Measurements from ENCODE around the gene THBS4. TPM values are rescaled to one million over a fixed set of nuclear protein-coding genes. Genes with fewer than 3 reads are reported as not detected.
A peak's percentile ranks its signal among the peaks of the same experiment; 100 is the strongest.

The THBS4 gene
- polyA plus RNA-seq, 1 donor: 17.7 TPM

DNA sequence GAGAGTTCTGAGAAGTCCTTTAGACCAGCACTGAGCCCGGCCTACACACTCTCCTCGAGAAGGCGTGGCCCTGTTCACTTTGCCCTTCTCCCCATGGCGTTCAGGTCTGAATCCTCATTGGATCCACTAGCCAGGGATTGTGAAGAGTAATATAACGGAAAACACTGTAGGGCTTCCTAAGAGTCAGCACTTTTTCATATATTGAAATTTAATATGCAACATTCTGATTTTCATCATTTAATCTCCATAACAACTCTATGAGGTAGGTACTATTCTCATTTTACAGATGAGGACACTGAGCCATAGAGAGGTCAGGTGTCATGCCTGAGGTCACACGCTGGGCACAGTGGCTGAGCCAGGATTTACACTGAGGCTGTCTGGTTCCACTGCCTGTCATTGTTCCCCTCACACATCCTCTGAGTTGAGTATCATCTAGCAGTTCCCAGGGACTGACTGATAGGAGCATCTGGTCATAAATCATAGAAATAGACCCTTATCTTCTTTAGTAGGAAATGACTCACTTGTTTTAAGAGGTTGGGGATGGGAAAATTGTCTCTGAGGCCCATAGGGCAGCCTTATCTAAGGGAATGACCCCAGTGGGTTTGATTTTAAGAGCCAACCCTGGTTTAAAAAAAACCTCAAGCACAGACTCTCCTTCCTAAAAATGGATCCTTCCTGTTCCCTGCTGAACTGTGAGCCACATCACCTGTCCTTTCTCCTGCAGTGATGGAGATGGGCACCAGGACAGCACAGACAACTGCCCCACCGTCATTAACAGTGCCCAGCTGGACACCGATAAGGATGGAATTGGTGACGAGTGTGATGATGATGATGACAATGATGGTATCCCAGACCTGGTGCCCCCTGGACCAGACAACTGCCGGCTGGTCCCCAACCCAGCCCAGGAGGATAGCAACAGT is 41.2 kb downstream of the THBS4 start:
- no peak for DNase-seq

DNA sequence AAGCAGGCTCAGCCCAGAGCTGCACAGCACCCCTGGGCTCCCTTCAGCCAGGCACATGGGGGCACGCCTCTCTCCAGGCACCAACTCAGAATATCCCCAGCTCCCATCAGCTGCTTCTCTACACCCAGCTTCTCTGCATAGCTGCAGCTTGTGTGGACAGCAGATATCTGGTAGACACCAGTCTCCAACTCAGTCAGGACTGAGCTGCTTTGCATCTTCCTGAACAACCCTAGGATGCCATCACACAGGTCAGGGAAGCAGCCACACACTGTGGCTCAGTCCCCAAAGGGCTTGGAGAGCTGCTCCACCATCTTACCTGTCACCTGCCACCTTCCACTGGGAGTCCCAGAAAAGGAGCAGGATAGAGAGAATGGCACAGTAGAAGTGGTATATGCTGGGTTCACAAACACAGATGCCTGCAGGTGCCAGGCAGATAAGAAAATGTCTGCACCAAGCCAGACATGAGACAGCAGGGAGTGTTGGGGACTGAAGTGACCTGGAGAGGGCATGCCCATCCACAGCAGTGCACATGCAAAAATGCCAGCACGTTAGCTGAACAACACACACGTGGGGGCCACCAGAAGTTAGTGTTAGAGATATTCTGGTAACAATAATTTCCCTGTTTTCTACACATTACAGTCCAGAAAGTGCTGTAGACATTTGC is 42.0 kb downstream of the THBS4 start:
- no peak for DNase-seq

DNA sequence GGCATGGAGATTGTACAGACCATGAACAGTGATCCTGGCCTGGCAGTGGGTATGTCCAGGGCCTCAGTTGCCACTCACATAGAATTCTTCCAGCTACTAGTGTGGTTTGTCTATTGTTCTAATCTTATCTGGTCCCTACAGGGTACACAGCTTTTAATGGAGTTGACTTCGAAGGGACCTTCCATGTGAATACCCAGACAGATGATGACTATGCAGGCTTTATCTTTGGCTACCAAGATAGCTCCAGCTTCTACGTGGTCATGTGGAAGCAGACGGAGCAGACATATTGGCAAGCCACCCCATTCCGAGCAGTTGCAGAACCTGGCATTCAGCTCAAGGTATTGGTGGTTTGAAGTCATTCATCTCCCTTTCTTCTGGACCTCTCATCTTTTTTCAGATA is 43.8 kb downstream of the THBS4 start:
- no peak for DNase-seq

DNA sequence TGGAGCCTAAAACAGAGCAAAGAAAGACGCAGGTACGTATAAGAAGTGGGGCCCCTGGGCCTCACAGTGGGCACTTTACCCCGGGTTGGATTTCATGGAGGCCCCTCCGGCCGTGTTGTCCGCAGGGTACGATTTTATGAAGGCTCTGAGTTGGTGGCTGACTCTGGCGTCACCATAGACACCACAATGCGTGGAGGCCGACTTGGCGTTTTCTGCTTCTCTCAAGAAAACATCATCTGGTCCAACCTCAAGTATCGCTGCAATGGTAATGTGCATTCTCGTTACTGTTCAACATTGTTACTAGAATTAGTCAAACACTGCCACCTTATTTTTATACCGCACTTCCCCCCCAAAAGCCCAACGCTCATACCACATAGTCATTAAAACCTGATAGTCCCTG is 47.1 kb downstream of the THBS4 start:
- no peak for DNase-seq

DNA sequence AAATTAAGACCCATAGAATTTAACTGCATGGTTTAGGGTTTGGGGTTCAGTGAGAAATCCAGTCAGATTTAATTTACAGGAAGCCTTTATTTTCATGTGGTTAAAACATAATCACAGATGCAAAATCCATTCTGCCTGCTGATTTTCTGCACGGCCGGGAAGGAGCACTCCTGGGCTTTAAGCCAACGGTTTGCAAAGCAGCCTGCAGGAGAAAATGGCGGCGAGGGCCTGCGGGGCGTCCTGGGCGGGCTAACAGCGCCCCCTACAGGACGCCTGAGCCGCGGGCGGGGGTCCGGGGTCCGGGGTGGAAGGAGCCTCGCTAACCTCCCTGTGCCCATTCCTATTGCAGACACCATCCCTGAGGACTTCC is 47.6 kb downstream of the THBS4 start:
- peak; percentile 78 for DNase-seq

DNA sequence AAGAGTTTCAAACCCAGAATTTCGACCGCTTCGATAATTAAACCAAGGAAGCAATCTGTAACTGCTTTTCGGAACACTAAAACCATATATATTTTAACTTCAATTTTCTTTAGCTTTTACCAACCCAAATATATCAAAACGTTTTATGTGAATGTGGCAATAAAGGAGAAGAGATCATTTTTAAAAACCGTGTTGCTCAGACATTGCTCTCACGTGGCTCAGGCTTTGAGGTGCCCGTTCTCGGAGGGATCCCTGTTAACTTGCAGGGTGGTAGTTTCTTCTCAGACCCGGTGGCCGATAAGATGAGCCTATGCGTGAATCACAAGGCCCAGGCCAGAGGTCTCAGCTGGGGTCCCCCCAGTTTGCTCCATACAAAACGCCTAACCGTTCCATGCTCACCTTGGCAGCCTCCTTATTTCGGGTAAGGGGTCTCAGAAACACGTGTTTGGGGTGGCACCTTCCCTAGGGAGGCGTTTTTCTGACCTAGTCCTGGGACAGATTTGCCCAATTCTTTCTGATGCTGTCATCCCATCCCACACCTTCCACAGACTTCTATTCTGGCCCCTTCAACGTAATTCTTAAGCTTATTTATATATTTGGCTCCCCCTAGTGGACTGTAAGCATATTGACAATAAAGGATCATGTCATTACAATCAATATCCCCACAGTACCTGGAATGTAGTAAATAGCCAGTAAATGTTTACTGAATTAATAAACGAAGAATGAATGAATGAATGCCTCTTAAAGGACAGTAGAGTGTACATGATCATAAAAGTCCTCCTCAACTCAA is 48.1 kb downstream of the THBS4 start:
- DNase-seq: peak; percentile 61

DNA sequence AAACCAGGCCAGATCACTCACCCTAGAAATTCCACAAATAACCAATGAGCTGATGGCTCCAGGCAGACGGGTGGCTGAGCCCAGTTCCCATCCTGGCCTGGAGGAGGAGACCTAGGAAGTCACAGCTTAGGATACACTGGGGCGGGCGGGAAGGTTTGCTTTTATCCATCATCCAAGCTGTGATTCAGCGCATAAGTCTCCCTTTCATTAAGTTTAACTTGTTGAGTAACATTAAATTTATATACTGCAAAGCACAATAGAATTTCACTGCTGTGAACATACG is 55.7 kb downstream of the THBS4 start:
- DNase-seq: no peak

DNA sequence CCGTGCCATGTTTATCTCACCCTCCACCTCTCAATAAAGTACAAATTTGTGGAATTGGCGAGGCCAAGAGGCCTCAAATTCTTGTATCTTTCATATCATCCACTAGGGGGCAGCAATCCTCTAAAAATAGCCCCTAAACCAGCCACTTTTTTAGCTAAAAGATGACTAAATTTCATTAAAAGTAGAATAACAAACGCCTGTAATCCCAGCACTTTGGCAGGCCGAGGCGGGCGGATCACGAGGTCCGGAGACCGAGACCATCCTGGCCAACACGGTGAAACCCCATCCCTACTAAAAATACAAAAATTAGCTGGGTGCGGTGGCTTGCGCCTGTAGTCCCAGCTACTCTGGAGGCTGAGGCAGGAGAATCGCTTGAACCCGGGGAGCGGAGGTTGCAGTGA is 56.6 kb downstream of the THBS4 start:
- DNase-seq: peak; percentile 68

DNA sequence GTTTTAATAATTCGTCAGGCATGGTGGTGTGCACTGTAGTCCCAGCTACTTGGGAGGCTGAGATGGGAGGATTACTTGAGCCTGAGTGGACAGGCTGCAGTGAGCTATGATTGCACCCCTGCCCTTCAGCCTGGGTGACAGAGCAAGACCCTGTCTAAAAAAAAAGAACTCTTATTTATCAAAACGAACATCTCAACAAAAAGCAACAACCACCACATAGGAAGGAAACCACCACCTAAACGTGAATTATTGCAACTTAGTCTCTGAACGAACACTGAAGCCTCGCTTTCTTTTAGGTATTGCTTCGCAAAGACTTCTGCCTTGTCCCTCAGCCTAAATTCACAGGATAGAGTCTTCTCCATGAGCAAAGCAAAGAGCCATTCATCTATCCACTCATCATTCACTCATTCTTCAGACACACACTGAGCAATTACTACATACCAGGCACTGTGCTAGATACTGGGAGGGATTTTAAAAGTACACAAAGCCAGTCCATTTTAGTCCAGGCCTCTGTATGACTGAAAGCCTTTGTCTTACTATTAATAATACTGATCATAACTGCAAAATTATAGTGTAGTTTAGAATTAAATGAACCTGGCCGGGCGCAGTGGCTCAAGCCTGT is 57.4 kb downstream of the THBS4 start:
- no peak for DNase-seq

DNA sequence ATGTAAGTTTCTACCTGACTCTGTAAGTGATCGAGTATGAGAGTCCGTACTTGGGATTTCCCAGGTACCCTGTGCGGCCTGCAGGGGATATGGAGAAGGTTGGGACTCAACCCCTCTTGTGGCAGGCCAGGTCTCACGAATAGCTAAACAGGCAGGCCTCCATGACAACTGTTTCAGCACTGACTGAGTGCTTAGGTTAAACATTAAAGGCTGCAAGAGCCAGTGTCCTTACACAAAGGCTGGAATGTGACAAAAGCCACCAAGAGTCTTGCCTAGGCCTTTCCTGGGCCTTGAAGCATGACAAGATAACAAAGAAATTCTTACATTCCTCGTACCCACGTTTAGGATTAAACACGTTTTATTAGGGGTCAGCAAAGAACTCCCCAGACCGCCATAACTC is 58.6 kb downstream of the THBS4 start:
- DNase-seq: peak; percentile 60

DNA sequence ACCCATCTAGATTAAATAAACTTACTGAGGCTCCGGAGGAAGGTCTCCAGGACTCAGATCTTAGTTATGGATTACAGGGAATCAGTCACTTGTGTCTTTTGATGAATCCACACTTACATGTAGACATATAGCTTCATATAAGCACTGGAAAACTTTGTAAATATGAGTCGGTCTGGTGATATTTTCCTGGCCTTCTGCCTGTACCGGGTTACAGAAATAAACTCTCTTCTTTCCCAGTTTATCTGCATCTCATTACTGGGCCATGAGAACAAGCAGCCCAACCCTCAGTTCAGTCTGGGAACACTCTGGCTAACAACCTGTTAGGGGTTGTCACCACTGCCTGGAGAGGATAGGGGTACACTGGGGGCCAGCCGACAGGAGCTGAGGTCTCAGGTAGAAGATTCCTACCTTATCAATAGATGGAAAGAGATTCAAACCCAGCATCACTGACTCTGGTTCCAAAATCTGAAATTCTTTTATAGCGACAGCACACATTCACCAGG is 59.1 kb downstream of the THBS4 start:
- DNase-seq: no peak

DNA sequence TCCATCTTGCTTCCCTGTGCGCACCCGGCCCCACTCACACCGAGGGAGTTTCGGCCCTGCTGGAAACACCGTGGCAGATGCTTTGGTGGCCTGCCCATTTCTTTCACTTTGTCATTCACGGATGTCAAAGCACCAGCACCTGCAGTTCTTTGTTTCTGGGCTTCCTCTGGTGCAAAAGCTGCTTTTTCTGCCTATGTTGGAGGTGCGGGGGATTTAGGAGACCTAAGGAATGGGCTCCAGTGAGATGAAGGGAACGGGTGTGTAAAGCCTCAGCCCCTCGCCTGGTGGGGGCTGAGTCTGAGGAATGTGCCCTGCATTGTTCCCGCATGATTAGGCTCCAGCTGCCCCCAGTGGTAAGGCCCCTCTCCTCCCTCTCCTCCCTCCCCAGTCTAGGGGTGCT is 62.3 kb downstream of the THBS4 start:
- no peak for DNase-seq

DNA sequence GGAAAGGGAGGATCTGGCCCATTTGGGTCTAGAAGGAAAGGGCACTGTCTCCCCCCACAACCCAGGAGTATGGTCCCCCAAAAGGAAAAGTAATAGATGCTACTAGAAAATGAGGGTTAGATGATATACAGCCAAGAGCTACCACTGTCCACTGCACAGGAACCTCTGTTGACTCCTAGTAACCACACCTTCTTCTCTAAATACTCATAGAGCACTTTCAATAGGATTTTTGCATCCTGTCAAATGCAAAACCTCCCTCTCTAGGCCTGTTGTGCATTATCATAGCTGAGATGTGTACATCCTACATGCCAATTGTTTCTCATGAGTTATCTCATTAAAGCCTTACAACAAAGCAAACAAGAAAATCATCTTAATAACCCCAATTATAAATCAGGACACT is 66.8 kb downstream of the THBS4 start:
- DNase-seq: no peak

DNA sequence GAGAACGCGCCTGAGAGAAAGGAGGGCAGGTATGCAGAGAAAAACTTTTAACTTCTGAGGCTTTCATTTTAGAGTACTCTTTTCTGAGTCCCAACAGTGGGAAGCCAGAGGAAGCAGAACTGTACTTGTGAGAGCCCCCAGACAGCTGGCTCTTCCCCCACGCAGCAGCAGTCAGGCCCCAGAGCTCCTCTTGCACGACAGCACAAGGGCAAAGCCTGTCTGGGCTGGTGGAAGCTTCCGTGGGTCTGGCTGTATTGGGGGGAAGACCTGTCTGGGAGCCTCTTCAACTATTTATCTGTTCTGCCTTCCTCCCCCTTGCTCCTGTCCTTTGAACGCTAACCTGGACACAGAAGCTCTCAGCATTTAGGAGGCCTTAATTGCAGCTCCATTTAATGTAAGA is 68.2 kb downstream of the THBS4 start:
- DNase-seq: no peak

DNA sequence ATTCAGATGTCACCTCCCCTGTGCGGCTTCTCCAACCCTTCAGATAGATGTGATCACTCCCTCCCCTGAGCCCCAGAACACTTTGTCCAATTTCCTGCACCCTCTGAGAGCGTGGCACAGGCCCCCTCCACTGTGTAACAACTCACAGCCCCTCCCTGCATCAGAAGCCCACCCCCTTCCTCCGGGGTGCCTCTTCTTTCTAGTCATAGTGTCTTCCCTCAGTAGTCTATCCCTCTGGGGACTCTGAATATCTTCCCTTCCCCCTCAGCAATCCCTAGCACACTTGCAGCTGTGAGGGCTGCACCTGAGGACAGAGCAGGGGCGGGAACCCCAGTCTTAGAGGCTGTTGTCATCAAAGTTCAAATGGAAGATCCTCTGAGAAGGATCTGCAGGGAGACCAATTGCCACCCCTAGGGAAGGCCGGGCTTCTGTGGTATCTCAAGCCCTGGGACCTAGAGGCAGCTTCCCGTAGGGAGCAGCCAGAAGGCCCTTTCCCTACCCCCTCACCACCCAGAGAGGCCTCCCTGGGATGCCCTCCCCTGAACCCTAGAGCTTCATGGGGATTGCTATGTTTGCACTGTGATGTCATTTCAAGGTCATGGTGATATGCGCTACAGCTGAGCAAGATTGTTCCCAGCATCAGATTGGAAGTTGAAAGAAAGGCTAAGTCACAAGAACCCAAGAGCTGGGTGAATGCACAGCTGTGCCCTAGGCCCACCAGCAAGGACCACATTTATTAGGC is 70.7 kb downstream of the THBS4 start:
- no peak for DNase-seq

DNA sequence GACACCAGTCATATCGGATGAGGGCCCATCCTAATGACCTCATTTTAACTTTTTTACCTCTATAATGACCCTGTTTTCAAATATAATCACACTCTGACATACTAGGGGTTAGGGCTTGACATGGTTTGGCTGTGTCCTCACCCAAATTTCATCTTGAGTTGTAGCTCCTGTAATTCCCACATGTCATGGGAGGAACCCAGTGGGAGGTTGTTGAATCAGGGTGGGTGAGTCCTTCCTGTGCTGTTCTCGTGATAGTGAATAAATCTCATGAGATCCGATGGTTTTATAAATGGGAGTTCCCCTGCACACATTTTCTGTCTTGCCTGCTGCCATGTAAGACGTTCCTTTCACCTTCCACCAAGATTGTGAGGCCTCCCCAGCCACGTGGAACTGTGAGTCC is 71.8 kb downstream of the THBS4 start:
- no peak for DNase-seq

DNA sequence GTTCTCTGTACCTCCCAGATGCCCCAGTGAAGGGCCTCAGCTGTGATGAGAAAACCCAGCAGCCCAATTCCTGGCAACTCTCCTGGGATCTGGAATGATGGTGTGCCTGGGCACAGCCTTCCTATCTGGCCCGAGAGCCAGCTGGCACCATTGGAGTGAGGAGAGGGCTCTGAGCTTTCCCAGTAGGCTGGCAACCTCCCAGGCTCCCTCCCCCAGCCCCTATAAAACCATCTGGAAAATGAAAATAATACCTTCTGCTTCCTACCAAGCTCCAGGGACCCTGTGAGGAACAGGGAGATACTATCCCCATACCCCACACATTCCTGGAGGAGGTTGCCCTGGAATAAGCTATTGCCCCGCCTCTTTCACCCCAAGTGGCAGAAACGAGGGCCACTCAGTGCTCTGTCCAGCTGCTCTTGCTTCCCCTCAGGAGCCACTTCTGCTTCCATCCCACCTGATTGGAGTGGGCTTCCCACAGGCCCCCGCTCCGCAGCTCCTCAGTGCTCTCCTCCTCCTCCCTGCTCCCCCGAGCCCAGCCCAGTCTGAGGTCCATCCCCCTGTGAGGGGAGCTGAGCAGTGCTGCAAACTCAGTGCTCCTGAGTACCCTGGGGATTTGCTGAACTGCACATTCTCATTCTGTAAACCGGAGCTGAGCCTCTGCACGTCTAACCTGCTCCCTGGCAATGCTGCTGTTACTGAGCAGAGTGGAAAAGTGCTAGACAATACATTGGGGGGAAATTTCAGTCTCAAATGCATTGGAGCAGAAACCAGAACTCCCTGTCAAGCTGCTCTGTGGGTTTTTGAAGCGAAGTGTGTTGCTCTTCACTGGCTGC is 74.7 kb downstream of the THBS4 start:
- DNase-seq: no peak

DNA sequence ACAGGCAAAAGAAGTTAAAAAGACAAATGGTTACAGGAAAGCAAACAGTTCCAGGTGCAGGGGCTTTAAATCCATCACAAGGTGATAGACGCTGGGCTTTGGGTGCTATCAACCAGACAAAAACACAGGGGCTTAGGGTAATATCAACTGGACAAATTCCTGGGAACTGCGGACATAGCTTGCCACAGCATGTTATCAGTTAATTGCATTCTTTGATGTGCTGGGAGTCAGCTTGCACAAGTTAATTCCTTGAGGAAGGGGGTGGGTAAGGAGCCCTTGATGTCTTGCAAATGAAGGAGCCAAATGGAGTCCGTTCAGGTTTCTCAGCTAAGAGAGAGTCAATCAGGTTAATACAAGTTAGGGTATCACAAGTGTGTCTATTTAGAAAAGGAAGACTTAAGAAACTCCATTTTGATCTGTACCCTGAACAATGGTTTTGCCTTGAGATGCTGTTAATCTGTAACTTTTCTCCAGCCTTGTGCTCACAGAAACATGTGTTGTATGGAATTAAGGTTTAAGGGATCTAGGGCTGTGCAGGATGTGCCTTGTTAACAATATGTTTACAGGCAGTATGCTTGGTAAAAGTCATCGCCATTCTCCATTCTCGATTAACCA is 76.3 kb downstream of the THBS4 start:
- DNase-seq: peak; percentile 38

DNA sequence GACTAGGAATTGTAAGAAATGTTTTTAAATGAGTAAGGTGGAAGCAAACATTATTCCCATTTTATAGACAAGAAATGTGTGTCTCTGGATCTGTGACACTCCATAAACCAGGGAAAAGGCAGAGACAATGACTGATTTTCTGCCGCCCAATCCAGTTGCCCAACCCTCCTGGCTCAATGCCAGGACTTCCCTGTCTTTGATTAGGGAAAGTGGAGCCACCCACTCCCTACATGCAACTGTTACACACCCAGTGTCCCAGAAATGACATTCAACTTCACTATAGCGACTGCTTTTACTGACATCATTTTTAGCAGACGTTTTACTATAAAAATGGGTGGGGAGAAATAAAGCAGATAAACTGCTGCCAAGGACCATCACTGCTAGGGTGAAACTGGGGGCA is 79.7 kb downstream of the THBS4 start:
- no peak for DNase-seq

DNA sequence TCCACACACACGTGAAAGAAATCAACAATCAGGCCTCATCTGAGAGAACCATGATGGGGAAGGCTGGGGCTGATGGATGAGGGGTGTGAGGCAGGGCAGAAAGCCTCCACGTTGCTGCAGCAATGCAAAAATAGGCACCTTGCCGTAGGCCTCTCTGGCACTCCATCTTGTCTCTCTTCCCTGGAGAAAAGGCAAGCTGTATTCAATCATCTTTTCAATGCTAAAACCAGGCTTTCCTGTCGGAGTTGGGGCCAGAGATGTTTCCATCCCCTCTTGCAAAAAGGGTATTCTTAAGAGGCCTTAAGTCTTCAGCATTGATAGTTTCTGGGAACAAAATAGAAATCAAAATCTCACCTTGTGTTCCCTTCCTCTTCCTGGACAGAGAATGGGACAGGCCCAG is 80.9 kb downstream of the THBS4 start:
- no peak for DNase-seq
